ENCODE data around the gene ELP2. TPM values are rescaled to one million over a fixed set of nuclear protein-coding genes. Genes with fewer than 3 reads are reported as not detected.

Gene ELP2
- total and polyA plus RNA-seq, 4 donors, result 38.1 to 99.3 (median 73.5) TPM

GRCh38 chr18:36185901-36186460, 56.3 kb downstream of the ELP2 start:
- DNase-seq, result no peak
- no peak overlapping the region for H3K27ac ChIP-seq (ENCODE audit: low read depth in 1 of 2, low read length in 2 of 2)

GRCh38 chr18:36186461-36187192, 56.9 kb downstream of the ELP2 start:
- DNase-seq (peak; percentile 73 to 80), ATAC-seq (ENCODE audit: low FRiP score) (peak; percentile 30)
- no peaks in the 10 kb centered on the region for H3K36me3 ChIP-seq (ENCODE audit: control insufficient read depth in 1 of 2, insufficient read depth in 2 of 2, low read length in 1 of 2)
- no peaks in the 10 kb centered on the region for H3K9me3 ChIP-seq (ENCODE audit: control insufficient read depth, low read length)
- H3K27ac ChIP-seq (ENCODE audit: low read depth in 1 of 2, low read length in 2 of 2), result peak overlapping the region in 1 of 2 donors; percentile 18
- H3K4me3 ChIP-seq (ENCODE audit: low read length in 2 of 2), result peak overlapping the region; percentile 70 to 88
- no peaks in the 10 kb centered on the region for H3K27me3 ChIP-seq (ENCODE audit: control insufficient read depth in 1 of 2, insufficient read depth in 2 of 2, low read length in 1 of 2)
- 11 to 12% methylated on average over 47 of the region's 47 CpGs for WGBS, 2 donors
- intact Hi-C loops (cut with DNase I), result loop anchor here in 1 of 2 donors (5.0 kb wide), 1 partner anchor 34 kb away; no protein-coding TSS in a partner anchor
- no peaks in the 10 kb centered on the region for H3K4me1 ChIP-seq (ENCODE audit: control insufficient read depth in 1 of 2, insufficient read depth in 2 of 2, low read length in 2 of 2)

More at GRCh38 chr18:36185901-36186460, 56.3 kb downstream of the ELP2 start:
- intact Hi-C loops (cut with DNase I), result loop anchor here in 1 of 2 donors (5.0 kb wide), 1 partner anchor 34 kb away; no protein-coding TSS in a partner anchor
- WGBS, 2 donors, result 89 to 92% methylated on average over 17 to 18 of the region's 18 CpGs
- ATAC-seq (ENCODE audit: low FRiP score), result no peak
- Histone ChIP-seq H3K36me3 (ENCODE audit: control insufficient read depth in 1 of 2, insufficient read depth in 2 of 2, low read length in 1 of 2) (no peaks in the 10 kb centered on the region), H3K4me1 (ENCODE audit: control insufficient read depth in 1 of 2, insufficient read depth in 2 of 2, low read length in 2 of 2) (no peaks in the 10 kb centered on the region), H3K9me3 (ENCODE audit: control insufficient read depth, low read length) (no peaks in the 10 kb centered on the region), H3K4me3 (ENCODE audit: low read length in 2 of 2) (no peak overlapping the region), H3K27me3 (ENCODE audit: control insufficient read depth in 1 of 2, insufficient read depth in 2 of 2, low read length in 1 of 2) (no peaks in the 10 kb centered on the region)

- H3K9me3 ChIP-seq (ENCODE audit: control insufficient read depth, low read length), result no peaks in the 10 kb centered on the region
- no peaks in the 10 kb centered on the region for H3K4me1 ChIP-seq (ENCODE audit: control insufficient read depth in 1 of 2, insufficient read depth in 2 of 2, low read length in 2 of 2)
- intact Hi-C loops (cut with DNase I), result loop anchor here in 1 of 2 donors (5.0 kb wide), 1 partner anchor 35 kb away; no protein-coding TSS in a partner anchor
- peak within 1 kb of the TSS in 1 of 2 donors; percentile 18 for H3K27ac ChIP-seq (ENCODE audit: low read depth in 1 of 2, low read length in 2 of 2)
- H3K36me3 ChIP-seq (ENCODE audit: control insufficient read depth in 1 of 2, insufficient read depth in 2 of 2, low read length in 1 of 2), result no peaks in the 10 kb centered on the region
- H3K27me3 ChIP-seq (ENCODE audit: control insufficient read depth in 1 of 2, insufficient read depth in 2 of 2, low read length in 1 of 2), result no peaks in the 10 kb centered on the region
- WGBS, 2 donors, result 0% methylated on average over 44 to 66 of the region's 66 CpGs
- ATAC-seq (ENCODE audit: low FRiP score) (peak; percentile 93), DNase-seq (peak; percentile 87 to 94)
- peak within 1 kb of the TSS; percentile 70 to 88 for H3K4me3 ChIP-seq (ENCODE audit: low read length in 2 of 2)
Measured at GRCh38 chr18:36187193-36187825, 57.6 kb downstream of the ELP2 start, which contains the start of gene MOCOS. TSS of gene MOCOS (plus strand) at chr18:36187497. CDS start at chr18:36187540, 43 bp downstream.

GRCh38 chr18:36187826-36188721, 58.4 kb downstream of the ELP2 start:
- Histone ChIP-seq H3K9me3 (ENCODE audit: control insufficient read depth, low read length) (no peaks in the 10 kb centered on the region), H3K4me1 (ENCODE audit: control insufficient read depth in 1 of 2, insufficient read depth in 2 of 2, low read length in 2 of 2) (no peaks in the 10 kb centered on the region), H3K27ac (ENCODE audit: low read depth in 1 of 2, low read length in 2 of 2) (no peak overlapping the region), H3K4me3 (ENCODE audit: low read length in 2 of 2) (peak overlapping the region; percentile 70 to 88), H3K27me3 (ENCODE audit: control insufficient read depth in 1 of 2, insufficient read depth in 2 of 2, low read length in 1 of 2) (no peaks in the 10 kb centered on the region), H3K36me3 (ENCODE audit: control insufficient read depth in 1 of 2, insufficient read depth in 2 of 2, low read length in 1 of 2) (no peaks in the 10 kb centered on the region)
- ATAC-seq (ENCODE audit: low FRiP score), result peak; percentile 28
- intact Hi-C loops (cut with DNase I), result loop anchor here in 1 of 2 donors (5.0 kb wide), 1 partner anchor 36 kb away; no protein-coding TSS in a partner anchor
- WGBS, 2 donors, result 27 to 31% methylated on average over 43 of the region's 43 CpGs
- peak; percentile 56 to 79 for DNase-seq

- Histone ChIP-seq H3K4me3 (ENCODE audit: low read length in 2 of 2) (no peak overlapping the region), H3K36me3 (ENCODE audit: control insufficient read depth in 1 of 2, insufficient read depth in 2 of 2, low read length in 1 of 2) (no peaks in the 10 kb centered on the region), H3K27me3 (ENCODE audit: control insufficient read depth in 1 of 2, insufficient read depth in 2 of 2, low read length in 1 of 2) (no peaks in the 10 kb centered on the region), H3K9me3 (ENCODE audit: control insufficient read depth, low read length) (no peaks in the 10 kb centered on the region), H3K4me1 (ENCODE audit: control insufficient read depth in 1 of 2, insufficient read depth in 2 of 2, low read length in 2 of 2) (no peaks in the 10 kb centered on the region), H3K27ac (ENCODE audit: low read depth in 1 of 2, low read length in 2 of 2) (no peak overlapping the region)
- DNase-seq (no peak), ATAC-seq (ENCODE audit: low FRiP score) (no peak)
- intact Hi-C loops (cut with DNase I), result loop anchor here in 1 of 2 donors (5.0 kb wide), 1 partner anchor 37 kb away; no protein-coding TSS in a partner anchor
- 94 to 97% methylated on average over 3 of the region's 3 CpGs for WGBS, 2 donors
Measured at GRCh38 chr18:36188916-36189315, 59.2 kb downstream of the ELP2 start.

GRCh38 chr18:36189486-36189885, 59.8 kb downstream of the ELP2 start:
- WGBS, 2 donors, result 92% methylated on average over 4 of the region's 4 CpGs

GRCh38 chr18:36191286-36191685, 61.6 kb downstream of the ELP2 start:
- ATAC-seq (ENCODE audit: low FRiP score) (no peak), DNase-seq (no peak)
- H3K27me3 ChIP-seq (ENCODE audit: control insufficient read depth in 1 of 2, insufficient read depth in 2 of 2, low read length in 1 of 2), result no peaks in the 10 kb centered on the region
- H3K9me3 ChIP-seq (ENCODE audit: control insufficient read depth, low read length), result no peaks in the 10 kb centered on the region
- intact Hi-C loops (cut with DNase I), result no loop called here
- no peaks in the 10 kb centered on the region for H3K4me1 ChIP-seq (ENCODE audit: control insufficient read depth in 1 of 2, insufficient read depth in 2 of 2, low read length in 2 of 2)
- H3K4me3 ChIP-seq (ENCODE audit: low read length in 2 of 2), result no peak overlapping the region
- H3K36me3 ChIP-seq (ENCODE audit: control insufficient read depth in 1 of 2, insufficient read depth in 2 of 2, low read length in 1 of 2), result no peaks in the 10 kb centered on the region
- WGBS, 2 donors, result 97 to 100% methylated on average over 3 of the region's 3 CpGs
- no peak overlapping the region for H3K27ac ChIP-seq (ENCODE audit: low read depth in 1 of 2, low read length in 2 of 2)

More at GRCh38 chr18:36189486-36189885, 59.8 kb downstream of the ELP2 start:
- no peaks in the 10 kb centered on the region for H3K36me3 ChIP-seq (ENCODE audit: control insufficient read depth in 1 of 2, insufficient read depth in 2 of 2, low read length in 1 of 2)
- ATAC-seq (ENCODE audit: low FRiP score) (no peak), DNase-seq (no peak)
- H3K27ac ChIP-seq (ENCODE audit: low read depth in 1 of 2, low read length in 2 of 2), result no peak overlapping the region
- intact Hi-C loops (cut with DNase I), result loop anchor here in 1 of 2 donors (5.0 kb wide), 1 partner anchor 37 kb away; no protein-coding TSS in a partner anchor
- no peaks in the 10 kb centered on the region for H3K27me3 ChIP-seq (ENCODE audit: control insufficient read depth in 1 of 2, insufficient read depth in 2 of 2, low read length in 1 of 2)
- no peak overlapping the region for H3K4me3 ChIP-seq (ENCODE audit: low read length in 2 of 2)
- no peaks in the 10 kb centered on the region for H3K9me3 ChIP-seq (ENCODE audit: control insufficient read depth, low read length)
- no peaks in the 10 kb centered on the region for H3K4me1 ChIP-seq (ENCODE audit: control insufficient read depth in 1 of 2, insufficient read depth in 2 of 2, low read length in 2 of 2)

GRCh38 chr18:36191711-36192110, 62.0 kb downstream of the ELP2 start:
- Histone ChIP-seq H3K27me3 (ENCODE audit: control insufficient read depth in 1 of 2, insufficient read depth in 2 of 2, low read length in 1 of 2) (no peaks in the 10 kb centered on the region), H3K36me3 (ENCODE audit: control insufficient read depth in 1 of 2, insufficient read depth in 2 of 2, low read length in 1 of 2) (no peaks in the 10 kb centered on the region), H3K4me1 (ENCODE audit: control insufficient read depth in 1 of 2, insufficient read depth in 2 of 2, low read length in 2 of 2) (no peaks in the 10 kb centered on the region), H3K9me3 (ENCODE audit: control insufficient read depth, low read length) (no peaks in the 10 kb centered on the region), H3K4me3 (ENCODE audit: low read length in 2 of 2) (no peak overlapping the region), H3K27ac (ENCODE audit: low read depth in 1 of 2, low read length in 2 of 2) (no peak overlapping the region)
- intact Hi-C loops (cut with DNase I), result no loop called here
- WGBS, 2 donors, result 93 to 96% methylated on average over 1 of the region's 1 CpG
- DNase-seq (no peak), ATAC-seq (ENCODE audit: low FRiP score) (no peak)
